MM.1S (cell line): Measurements from ENCODE around the gene NLGN2.

Source experiments
- EZH2 ChIP-seq: fragments of 300-600 bp; sonication (generic); optimal IDR thresholded peaks from 2 replicates; pipeline ENCODE3; 2017; ENCODE audit warnings: low read depth, mild to moderate bottlenecking, antibody characterized with exemption, low read length, mixed read lengths
- EZH2phosphoT487 ChIP-seq: fragments of 300-600 bp; sonication (generic); IDR thresholded peaks from 2 replicates; pipeline ENCODE4 v1.6.1; 2018; ENCODE audit warnings: antibody characterized with exemption, low read length
- TF ChIP-seq, protein P1 (sequence below): fragments of 300-600 bp; sonication (generic); IDR thresholded peaks from 2 replicates; pipeline ENCODE4 v1.5.1; 2016; ENCODE audit warnings: antibody characterized with exemption, low read length, mixed read lengths

GRCh38 chr17:7410634-7411426 lies 3.2 kb downstream of the NLGN2 start:
- TF ChIP-seq EZH2 (no peak), EZH2phosphoT487 (no peak)
- TF ChIP-seq, protein P1, sequence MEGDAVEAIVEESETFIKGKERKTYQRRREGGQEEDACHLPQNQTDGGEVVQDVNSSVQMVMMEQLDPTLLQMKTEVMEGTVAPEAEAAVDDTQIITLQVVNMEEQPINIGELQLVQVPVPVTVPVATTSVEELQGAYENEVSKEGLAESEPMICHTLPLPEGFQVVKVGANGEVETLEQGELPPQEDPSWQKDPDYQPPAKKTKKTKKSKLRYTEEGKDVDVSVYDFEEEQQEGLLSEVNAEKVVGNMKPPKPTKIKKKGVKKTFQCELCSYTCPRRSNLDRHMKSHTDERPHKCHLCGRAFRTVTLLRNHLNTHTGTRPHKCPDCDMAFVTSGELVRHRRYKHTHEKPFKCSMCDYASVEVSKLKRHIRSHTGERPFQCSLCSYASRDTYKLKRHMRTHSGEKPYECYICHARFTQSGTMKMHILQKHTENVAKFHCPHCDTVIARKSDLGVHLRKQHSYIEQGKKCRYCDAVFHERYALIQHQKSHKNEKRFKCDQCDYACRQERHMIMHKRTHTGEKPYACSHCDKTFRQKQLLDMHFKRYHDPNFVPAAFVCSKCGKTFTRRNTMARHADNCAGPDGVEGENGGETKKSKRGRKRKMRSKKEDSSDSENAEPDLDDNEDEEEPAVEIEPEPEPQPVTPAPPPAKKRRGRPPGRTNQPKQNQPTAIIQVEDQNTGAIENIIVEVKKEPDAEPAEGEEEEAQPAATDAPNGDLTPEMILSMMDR = no peak
